ENCODE measurements around the gene AKR7A2. TPM values are rescaled to one million over a fixed set of nuclear protein-coding genes. Genes with fewer than 3 reads are reported as not detected.
A peak's percentile ranks its signal among the peaks of the same experiment; 100 is the strongest.

The AKR7A2 gene
- polyA plus RNA-seq, 3 donors = 19.5 to 117 (median 89.3) TPM

DNA sequence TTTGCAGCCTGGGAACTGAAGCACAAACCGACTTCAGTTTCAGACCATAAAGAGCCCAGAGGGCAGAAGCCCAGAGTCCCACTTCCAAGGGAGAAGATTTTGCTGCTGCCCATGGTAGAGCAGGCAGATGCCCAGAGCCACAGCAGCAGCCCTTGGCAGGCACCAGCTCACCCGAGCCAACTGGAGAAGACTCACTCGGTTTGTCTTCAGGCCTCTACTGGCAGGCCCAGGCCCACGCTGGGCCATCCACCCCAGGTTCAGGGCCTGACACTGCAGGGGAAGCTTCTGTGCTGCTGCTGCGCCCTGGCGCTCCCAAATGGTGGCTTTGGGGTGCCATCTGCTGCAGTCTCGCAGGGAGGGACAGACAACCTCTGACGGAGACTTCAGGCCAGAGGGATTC is 33.4 kb upstream of the AKR7A2 start:
- WGBS (ENCODE audit: insufficient coverage) = 93% methylated on average over 8 of the region's 8 CpGs
- H3K27me3 ChIP-seq (ENCODE audit: control insufficient read depth in 2 of 2, insufficient read depth in 2 of 2, low read length in 2 of 2) = no peaks in the 10 kb centered on the region
- TF ChIP-seq, protein P1, sequence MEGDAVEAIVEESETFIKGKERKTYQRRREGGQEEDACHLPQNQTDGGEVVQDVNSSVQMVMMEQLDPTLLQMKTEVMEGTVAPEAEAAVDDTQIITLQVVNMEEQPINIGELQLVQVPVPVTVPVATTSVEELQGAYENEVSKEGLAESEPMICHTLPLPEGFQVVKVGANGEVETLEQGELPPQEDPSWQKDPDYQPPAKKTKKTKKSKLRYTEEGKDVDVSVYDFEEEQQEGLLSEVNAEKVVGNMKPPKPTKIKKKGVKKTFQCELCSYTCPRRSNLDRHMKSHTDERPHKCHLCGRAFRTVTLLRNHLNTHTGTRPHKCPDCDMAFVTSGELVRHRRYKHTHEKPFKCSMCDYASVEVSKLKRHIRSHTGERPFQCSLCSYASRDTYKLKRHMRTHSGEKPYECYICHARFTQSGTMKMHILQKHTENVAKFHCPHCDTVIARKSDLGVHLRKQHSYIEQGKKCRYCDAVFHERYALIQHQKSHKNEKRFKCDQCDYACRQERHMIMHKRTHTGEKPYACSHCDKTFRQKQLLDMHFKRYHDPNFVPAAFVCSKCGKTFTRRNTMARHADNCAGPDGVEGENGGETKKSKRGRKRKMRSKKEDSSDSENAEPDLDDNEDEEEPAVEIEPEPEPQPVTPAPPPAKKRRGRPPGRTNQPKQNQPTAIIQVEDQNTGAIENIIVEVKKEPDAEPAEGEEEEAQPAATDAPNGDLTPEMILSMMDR (IDR thresholded peaks at IDR 0.05) = no peak
- H3K4me1 ChIP-seq (ENCODE audit: control insufficient read depth in 1 of 2, insufficient read depth in 2 of 2, low read length in 2 of 2) = peaks cover 35 to 45% of the 10 kb centered on the region in 2 donors
- Mint-ChIP-seq H3K9me3 (peaks cover 0 to 2% (median 0%) of the 10 kb centered on the region in 7 donors), H3K4me1 (peaks cover 39% of the 10 kb centered on the region), H3K36me3 (peaks cover 65 to 76% of the 10 kb centered on the region in 2 donors), H3K27me3 (ENCODE audit: low read depth in 3 of 3) (peaks cover 0 to 1% (median 0%) of the 10 kb centered on the region in 3 donors), H3K4me3 (no peak overlapping the region), H3K27ac (peak overlapping the region in 3 of 7 donors; percentile 25 to 72 (median 58))
- H3K9ac ChIP-seq (ENCODE audit: insufficient read depth, low read length, poor library complexity, severe bottlenecking) = no peak overlapping the region
- H3K4me3 ChIP-seq (replicated peaks in 1 of 3; ENCODE audit: low read depth in 2 of 3, low read length in 3 of 3) = no peak overlapping the region
- H2AFZ ChIP-seq (ENCODE audit: insufficient read depth, low read depth, low read length, poor library complexity, severe bottlenecking) = no peak overlapping the region
- peak overlapping the region in 1 of 2 donors; percentile 50 for H3K27ac ChIP-seq (ENCODE audit: low read depth in 1 of 2, low read length in 2 of 2)
- H3K9me3 ChIP-seq (replicated peaks in 1 of 2; ENCODE audit: control insufficient read depth in 1 of 2, insufficient read depth in 1 of 2, low read length in 2 of 2) = no peaks in the 10 kb centered on the region
- no peak overlapping the region for H3K4me2 ChIP-seq (replicated peaks; ENCODE audit: extremely low read depth, low read length, poor library complexity, severe bottlenecking)
- peaks cover 83% of the 10 kb centered on the region for H4K20me1 ChIP-seq (ENCODE audit: insufficient read depth, low read length)
- no peaks in the 10 kb centered on the region for H3K79me2 ChIP-seq (ENCODE audit: insufficient read depth, low read length)
- intact Hi-C loops (cut with micrococcal nuclease) = loop anchor here (5.0 to 10.0 kb wide), 2 partner anchors 307 to 309 kb away; no protein-coding TSS in a partner anchor
- peaks cover 55 to 70% of the 10 kb centered on the region in 2 donors for H3K36me3 ChIP-seq (replicated peaks in 1 of 2; ENCODE audit: control insufficient read depth in 1 of 2, insufficient read depth in 2 of 2, low read length in 2 of 2)
- no peak for DNase-seq

DNA sequence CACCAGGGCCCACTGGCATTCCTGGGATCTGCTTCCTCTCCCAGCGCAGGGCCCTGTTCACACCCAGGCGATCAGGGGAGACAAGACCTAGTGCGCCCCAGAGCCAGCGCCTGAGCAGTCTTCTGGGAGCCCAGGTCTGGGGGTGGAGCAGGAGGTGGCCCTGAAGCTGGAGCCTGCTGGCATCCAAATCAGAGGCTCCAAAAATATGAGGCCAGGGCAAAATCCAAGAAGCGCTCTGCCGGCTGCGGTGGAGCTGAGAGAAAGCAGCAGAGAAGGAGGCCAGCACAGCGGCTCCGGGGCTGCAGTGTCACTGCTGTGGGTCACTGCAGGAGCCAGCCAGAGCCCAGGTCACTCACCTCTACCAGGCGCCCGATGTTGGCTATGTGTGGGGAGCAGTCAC is 32.9 kb upstream of the AKR7A2 start:
- H3K9me3 ChIP-seq (replicated peaks in 1 of 2; ENCODE audit: control insufficient read depth in 1 of 2, insufficient read depth in 1 of 2, low read length in 2 of 2) = no peaks in the 10 kb centered on the region
- peaks cover 55 to 70% of the 10 kb centered on the region in 2 donors for H3K36me3 ChIP-seq (replicated peaks in 1 of 2; ENCODE audit: control insufficient read depth in 1 of 2, insufficient read depth in 2 of 2, low read length in 2 of 2)
- H3K4me3 ChIP-seq (replicated peaks in 1 of 3; ENCODE audit: low read depth in 2 of 3, low read length in 3 of 3) = no peak overlapping the region
- H3K36me3 Mint-ChIP-seq = peaks cover 64 to 76% of the 10 kb centered on the region in 2 donors
- WGBS (ENCODE audit: insufficient coverage) = 98% methylated on average over 11 of the region's 11 CpGs
- H3K4me1 Mint-ChIP-seq = peaks cover 38% of the 10 kb centered on the region
- H3K27me3 Mint-ChIP-seq (ENCODE audit: low read depth in 3 of 3) = no peaks in the 10 kb centered on the region
- H3K4me3 Mint-ChIP-seq = no peak overlapping the region
- no peaks in the 10 kb centered on the region for H3K27me3 ChIP-seq (ENCODE audit: control insufficient read depth in 2 of 2, insufficient read depth in 2 of 2, low read length in 2 of 2)
- H3K4me2 ChIP-seq (replicated peaks; ENCODE audit: extremely low read depth, low read length, poor library complexity, severe bottlenecking) = no peak overlapping the region
- H4K20me1 ChIP-seq (ENCODE audit: insufficient read depth, low read length) = peaks cover 83% of the 10 kb centered on the region
- DNase-seq = no peak
- H3K9me3 Mint-ChIP-seq = peaks cover 0 to 2% (median 0%) of the 10 kb centered on the region in 7 donors
- H3K27ac ChIP-seq (ENCODE audit: low read depth in 1 of 2, low read length in 2 of 2) = no peak overlapping the region
- no peak overlapping the region for H2AFZ ChIP-seq (ENCODE audit: insufficient read depth, low read depth, low read length, poor library complexity, severe bottlenecking)
- H3K79me2 ChIP-seq (ENCODE audit: insufficient read depth, low read length) = no peaks in the 10 kb centered on the region
- no peak overlapping the region for H3K9ac ChIP-seq (ENCODE audit: insufficient read depth, low read length, poor library complexity, severe bottlenecking)
- TF ChIP-seq, protein P1 (IDR thresholded peaks at IDR 0.05) = no peak
- peaks cover 35 to 45% of the 10 kb centered on the region in 2 donors for H3K4me1 ChIP-seq (ENCODE audit: control insufficient read depth in 1 of 2, insufficient read depth in 2 of 2, low read length in 2 of 2)
- intact Hi-C loops (cut with micrococcal nuclease) = loop anchor here (5.0 to 10.0 kb wide), 2 partner anchors 307 to 310 kb away; no protein-coding TSS in a partner anchor
- H3K27ac Mint-ChIP-seq = peak overlapping the region in 2 of 7 donors; percentile 25 to 81
